HFF-Myc (cell line): ENCODE data around the gene IMPA2.

ENCODE experiments used
- DNase-seq: peaks from one replicate; pipeline ENCODE4 v3.0.0-alpha.2; 2011; ENCODE audit warnings: low read depth; ENCODE audit errors: extremely low read depth
- H3K4me3 ChIP-seq: replicated peaks from 2 replicates; pipeline ENCODE4 v1.5.1; 2011; ENCODE audit warnings: low read depth, mild to moderate bottlenecking, control low read depth, low read length
- TF ChIP-seq, protein P1 (sequence below): IDR thresholded peaks from 2 replicates; pipeline ENCODE4 v1.5.1; 2012; ENCODE audit warnings: mild to moderate bottlenecking, low read depth, low read length, control low read depth; ENCODE audit errors: missing control alignments

Gene IMPA2

DNA sequence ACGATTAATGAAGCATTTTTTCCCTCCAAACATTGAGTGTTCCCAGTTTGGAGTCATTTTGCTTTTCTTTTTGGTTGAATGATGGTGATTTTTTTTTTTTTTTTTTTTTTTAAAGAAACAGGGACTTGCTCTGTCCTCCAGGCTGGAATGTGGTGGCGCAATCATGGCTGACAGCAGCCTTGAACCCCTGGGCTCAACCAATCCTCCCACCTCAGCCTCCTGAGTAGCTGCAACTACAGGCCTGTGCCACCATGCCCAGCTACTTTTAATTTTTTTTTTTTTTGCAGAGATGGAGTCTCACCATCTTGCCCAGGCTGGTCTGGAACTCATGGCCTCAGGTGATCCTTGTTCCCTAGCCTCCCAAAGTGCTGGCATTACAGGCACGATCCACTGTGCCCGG is 46.2 kb downstream of the IMPA2 start:
- H3K4me3 ChIP-seq = no peak overlapping the region
- no peak for DNase-seq
- TF ChIP-seq, protein P1, sequence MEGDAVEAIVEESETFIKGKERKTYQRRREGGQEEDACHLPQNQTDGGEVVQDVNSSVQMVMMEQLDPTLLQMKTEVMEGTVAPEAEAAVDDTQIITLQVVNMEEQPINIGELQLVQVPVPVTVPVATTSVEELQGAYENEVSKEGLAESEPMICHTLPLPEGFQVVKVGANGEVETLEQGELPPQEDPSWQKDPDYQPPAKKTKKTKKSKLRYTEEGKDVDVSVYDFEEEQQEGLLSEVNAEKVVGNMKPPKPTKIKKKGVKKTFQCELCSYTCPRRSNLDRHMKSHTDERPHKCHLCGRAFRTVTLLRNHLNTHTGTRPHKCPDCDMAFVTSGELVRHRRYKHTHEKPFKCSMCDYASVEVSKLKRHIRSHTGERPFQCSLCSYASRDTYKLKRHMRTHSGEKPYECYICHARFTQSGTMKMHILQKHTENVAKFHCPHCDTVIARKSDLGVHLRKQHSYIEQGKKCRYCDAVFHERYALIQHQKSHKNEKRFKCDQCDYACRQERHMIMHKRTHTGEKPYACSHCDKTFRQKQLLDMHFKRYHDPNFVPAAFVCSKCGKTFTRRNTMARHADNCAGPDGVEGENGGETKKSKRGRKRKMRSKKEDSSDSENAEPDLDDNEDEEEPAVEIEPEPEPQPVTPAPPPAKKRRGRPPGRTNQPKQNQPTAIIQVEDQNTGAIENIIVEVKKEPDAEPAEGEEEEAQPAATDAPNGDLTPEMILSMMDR = no peak

DNA sequence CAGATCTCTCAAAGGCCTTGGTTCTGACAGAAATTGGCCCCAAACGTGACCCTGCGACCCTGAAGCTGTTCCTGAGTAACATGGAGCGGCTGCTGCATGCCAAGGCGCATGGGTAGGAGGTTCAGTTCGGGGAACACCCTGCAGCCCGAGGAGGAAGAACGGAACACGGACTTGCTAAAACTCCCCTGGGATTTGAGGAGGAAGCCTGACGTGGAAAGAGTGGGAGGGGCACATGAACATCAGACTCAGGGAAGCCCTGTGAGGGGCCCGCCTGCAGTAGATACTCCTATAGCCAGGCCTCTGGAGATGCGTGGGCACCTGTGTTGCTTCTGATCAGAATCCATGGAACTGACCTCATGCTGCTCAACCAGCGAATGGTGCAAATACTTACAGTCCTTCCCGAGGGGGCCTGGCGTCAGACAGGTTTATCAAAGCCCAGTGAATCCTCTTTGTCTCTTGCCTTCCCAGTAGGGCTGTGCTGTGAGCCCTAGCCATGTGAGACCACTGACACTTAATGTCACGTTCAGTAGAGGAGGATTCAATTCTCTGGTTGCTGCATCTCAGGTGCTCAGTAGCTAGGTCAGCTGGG is 46.8 kb downstream of the IMPA2 start:
- H3K4me3 ChIP-seq = no peak overlapping the region
- DNase-seq = no peak
- TF ChIP-seq, protein P1 = no peak

DNA sequence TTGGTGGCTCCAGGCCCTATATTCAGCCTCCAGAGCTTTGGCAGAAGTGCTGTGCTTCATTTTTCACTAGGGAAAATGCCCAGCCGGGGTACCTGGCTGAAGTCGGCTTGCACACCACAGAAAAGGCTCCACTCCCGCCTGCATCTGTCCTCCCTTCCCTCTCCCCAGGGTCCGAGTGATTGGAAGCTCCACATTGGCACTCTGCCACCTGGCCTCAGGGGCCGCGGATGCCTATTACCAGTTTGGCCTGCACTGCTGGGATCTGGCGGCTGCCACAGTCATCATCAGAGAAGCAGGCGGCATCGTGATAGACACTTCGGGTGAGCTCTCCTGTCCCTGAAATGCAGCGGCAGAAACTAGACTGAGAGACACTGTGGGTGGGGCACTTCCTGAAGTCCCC is 47.4 kb downstream of the IMPA2 start:
- no peak overlapping the region for H3K4me3 ChIP-seq
- no peak for DNase-seq
- TF ChIP-seq, protein P1 = no peak

DNA sequence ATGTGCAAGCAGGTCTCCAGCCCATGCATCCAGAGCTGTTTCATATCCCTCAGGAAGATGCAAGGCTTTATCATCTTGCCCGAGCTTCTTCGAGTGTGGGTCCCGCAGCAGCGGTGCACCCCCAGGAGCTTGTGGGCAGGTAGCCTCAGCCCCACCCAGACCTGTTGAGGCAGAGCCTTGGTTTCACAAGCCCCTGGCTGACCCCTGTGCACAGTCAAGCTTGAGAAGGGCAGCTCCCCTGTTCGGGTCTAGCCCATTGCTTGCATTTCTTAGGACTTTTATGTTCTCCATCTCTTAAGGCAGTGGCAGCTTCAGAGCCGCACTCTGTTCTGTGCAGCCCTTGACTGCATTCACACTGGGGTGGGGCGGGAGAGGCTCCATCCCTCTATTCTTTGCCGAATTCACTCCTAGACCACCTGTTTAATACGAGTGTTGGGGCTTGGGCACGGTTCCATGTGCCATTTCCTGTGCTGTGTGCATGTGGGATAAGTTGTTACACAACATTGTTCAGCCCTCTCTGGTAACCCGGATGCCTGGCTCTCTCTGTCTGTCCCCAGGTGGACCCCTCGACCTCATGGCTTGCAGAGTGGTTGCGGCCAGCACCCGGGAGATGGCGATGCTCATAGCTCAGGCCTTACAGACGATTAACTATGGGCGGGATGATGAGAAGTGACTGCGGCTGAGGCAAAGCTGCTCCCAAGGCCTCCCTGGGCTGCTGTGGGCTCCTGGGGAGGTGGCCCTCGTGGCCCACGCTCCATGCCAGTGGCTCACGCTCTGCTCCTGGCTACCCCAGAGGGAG is 48.7 kb downstream of the IMPA2 start:
- no peak for DNase-seq
- H3K4me3 ChIP-seq = no peak overlapping the region
- TF ChIP-seq, protein P1 = no peak

DNA sequence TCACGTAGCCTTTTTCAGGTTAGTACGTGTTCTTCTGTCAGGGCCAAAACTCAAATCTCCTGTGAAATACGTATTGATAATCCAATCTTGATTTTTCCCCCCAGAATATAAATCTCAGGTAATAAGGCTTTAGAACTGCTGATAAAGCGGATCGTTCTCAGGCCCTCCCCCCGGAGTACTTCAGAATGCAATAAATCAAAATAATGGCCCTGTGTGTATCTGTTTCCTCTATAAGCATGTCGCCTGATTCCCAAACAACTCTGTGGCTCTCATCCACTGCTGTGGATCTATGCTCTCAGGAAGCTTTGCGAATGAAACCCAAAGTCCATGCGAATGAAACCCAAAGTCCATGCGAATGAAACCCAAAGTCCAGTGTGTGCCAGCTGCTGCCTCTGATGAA is 49.4 kb downstream of the IMPA2 start:
- H3K4me3 ChIP-seq = no peak overlapping the region
- no peak for DNase-seq
- TF ChIP-seq, protein P1 = no peak

DNA sequence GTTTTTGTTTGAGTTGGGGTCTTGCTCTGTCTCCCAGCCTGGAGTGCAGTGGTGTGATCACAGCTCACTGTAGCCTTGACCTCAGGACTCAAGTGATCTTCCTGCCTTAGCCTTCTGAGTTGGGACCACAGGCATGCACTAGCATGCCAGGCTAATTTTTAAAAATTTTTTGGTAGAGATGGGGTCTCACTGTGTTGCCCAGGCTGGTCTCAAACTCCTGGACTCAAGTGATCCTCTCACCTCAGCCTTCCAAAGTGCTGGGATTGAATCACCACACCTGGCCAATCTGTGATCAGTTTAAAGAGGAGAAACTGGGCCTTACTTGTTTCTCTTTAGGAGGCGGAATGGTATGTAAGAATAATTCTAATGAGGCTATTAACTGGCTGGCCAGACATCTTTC is 49.9 kb downstream of the IMPA2 start:
- no peak overlapping the region for H3K4me3 ChIP-seq
- TF ChIP-seq, protein P1 = no peak
- no peak for DNase-seq
